ENCODE measurements around the gene CRTAP.

The CRTAP gene

GRCh38 chr3:33167284-33167683 is 53.5 kb downstream of the CRTAP start:
- no peak for DNase-seq (ENCODE audit: low spot score)
- in situ Hi-C loops (cut with MboI; ENCODE audit: low sequenced_read_pairs, unreplicated experiment), result no loop called here
- TF ChIP-seq CTCF (IDR thresholded peaks at IDR 0.05; ENCODE audit: borderline replicate concordance, control extremely low read depth, extremely low read depth, insufficient read depth, missing control alignments), result no peak

- no peak for TF ChIP-seq CTCF (IDR thresholded peaks at IDR 0.05; ENCODE audit: borderline replicate concordance, control extremely low read depth, extremely low read depth, insufficient read depth, missing control alignments)
- no peak for DNase-seq (ENCODE audit: low spot score)
- in situ Hi-C loops (cut with MboI; ENCODE audit: low sequenced_read_pairs, unreplicated experiment), result no loop called here
Measured at GRCh38 chr3:33167716-33168336, 54.0 kb downstream of the CRTAP start.

- in situ Hi-C loops (cut with MboI; ENCODE audit: low sequenced_read_pairs, unreplicated experiment), result no loop called here
- no peak for DNase-seq (ENCODE audit: low spot score)
- TF ChIP-seq CTCF (IDR thresholded peaks at IDR 0.05; ENCODE audit: borderline replicate concordance, control extremely low read depth, extremely low read depth, insufficient read depth, missing control alignments), result no peak
Measured at GRCh38 chr3:33170531-33170930, 56.7 kb downstream of the CRTAP start.

- DNase-seq (ENCODE audit: low spot score), result no peak
- TF ChIP-seq CTCF (IDR thresholded peaks at IDR 0.05; ENCODE audit: borderline replicate concordance, control extremely low read depth, extremely low read depth, insufficient read depth, missing control alignments), result no peak
- in situ Hi-C loops (cut with MboI; ENCODE audit: low sequenced_read_pairs, unreplicated experiment), result no loop called here
Measured at GRCh38 chr3:33171580-33171979, 57.8 kb downstream of the CRTAP start.

- in situ Hi-C loops (cut with MboI; ENCODE audit: low sequenced_read_pairs, unreplicated experiment), result no loop called here
- TF ChIP-seq CTCF (IDR thresholded peaks at IDR 0.05; ENCODE audit: borderline replicate concordance, control extremely low read depth, extremely low read depth, insufficient read depth, missing control alignments), result no peak
- no peak for DNase-seq (ENCODE audit: low spot score)
Measured at GRCh38 chr3:33173103-33173502, 59.3 kb downstream of the CRTAP start.

- in situ Hi-C loops (cut with MboI; ENCODE audit: low sequenced_read_pairs, unreplicated experiment), result no loop called here
- no peak for TF ChIP-seq CTCF (IDR thresholded peaks at IDR 0.05; ENCODE audit: borderline replicate concordance, control extremely low read depth, extremely low read depth, insufficient read depth, missing control alignments)
- DNase-seq (ENCODE audit: low spot score), result no peak
Measured at GRCh38 chr3:33173672-33174071, 59.9 kb downstream of the CRTAP start.
